GM11168 (cell line): Measurements from ENCODE around the gene ARCN1.

Source experiments
- in situ Hi-C: fragments of 300-500 bp; cut with MboI; formaldehyde crosslinking; loops from one replicate; pipeline ENCODE4 v1.12.0; 2022; ENCODE audit warnings: low sequenced_read_pairs; ENCODE audit not compliant: unreplicated experiment

The ARCN1 gene

DNA sequence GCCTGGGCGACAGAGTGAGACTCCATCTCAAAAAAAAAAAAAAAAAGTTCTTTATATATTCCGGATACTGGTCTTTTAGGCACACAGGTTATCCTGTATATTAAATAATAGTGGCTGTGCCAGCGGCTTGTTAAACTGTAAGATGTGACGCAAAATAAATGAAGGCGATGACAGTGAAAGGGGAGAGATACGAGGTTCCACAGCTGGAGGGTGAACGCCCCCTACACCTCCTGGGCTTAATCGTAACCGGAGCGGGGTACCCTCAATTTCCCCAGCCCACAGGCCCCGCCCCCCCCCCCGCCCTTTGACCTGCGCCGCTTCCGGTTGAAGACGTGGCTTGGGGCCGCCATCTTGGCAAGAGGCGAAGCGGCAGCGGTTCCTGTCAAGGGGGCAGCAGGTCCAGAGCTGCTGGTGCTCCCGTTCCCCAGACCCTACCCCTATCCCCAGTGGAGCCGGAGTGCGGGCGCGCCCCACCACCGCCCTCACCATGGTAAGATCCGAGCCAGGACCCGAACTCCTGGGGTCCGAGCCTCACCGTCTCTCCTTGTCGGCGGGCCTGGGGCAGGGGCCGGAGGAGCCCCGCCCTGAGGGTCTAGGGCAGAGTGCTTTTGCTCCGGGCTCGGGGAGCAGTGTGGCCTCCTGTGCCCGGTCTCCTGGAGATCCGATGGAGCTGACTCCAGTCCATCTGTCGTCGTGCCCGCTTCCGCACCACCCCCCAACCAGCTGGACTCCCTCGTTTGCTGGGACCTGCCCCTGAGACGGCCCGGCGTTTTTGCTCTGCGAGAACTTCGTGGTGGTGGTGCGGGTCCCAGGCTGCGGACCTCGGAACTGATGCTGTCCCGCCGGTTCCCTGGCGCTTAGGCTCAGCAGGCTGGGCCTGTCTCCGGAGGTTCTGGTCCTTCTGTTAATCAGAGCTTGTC, at the start of gene ARCN1:
Gene ARCN1 (plus strand): TSS at position 349 of the 920 bp plus-strand sequence. CDS start 139 bp downstream, at position 488.
- in situ Hi-C loops, result no loop called here

DNA sequence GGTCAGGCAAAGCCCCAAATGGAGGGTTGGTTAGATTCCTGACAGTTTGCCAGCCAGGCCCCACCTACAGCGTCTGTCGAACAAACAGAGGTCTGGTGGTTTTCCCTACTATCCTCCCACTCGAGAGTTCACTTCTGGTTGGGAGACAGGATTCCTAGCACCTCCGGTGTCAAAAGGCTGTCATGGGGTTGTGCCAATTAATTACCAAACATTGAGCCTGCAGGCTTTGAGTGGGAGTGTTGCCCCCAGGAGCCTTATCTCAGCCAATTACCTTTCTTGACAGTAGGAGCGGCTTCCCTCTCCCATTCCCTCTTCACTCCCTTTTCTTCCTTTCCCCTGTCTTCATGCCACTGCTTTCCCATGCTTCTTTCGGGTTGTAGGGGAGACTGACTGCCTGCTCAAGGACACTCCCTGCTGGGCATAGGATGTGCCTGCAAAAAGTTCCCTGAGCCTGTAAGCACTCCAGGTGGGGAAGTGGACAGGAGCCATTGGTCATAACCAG, 49.6 kb upstream of the ARCN1 start:
- in situ Hi-C loops, result no loop called here

DNA sequence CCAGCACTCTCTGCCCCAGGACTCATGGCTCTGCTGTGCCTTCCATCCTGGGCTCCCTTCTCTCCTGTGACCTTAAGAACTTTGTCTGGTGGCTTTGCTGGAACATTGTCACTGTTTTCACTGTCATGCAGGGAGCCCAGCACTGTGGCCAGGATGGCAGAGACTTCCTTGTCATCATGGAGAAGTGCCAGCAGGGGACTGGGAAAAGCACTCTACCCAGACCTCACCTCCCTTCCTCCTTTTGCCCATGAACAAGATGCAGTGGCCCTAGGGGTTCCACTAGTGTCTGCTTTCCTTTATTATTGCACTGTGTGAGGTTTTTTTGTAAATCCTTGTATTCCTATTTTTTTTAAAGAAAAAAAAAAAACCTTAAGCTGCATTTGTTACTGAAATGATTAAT, 47.9 kb upstream of the ARCN1 start:
- in situ Hi-C loops, result no loop called here

DNA sequence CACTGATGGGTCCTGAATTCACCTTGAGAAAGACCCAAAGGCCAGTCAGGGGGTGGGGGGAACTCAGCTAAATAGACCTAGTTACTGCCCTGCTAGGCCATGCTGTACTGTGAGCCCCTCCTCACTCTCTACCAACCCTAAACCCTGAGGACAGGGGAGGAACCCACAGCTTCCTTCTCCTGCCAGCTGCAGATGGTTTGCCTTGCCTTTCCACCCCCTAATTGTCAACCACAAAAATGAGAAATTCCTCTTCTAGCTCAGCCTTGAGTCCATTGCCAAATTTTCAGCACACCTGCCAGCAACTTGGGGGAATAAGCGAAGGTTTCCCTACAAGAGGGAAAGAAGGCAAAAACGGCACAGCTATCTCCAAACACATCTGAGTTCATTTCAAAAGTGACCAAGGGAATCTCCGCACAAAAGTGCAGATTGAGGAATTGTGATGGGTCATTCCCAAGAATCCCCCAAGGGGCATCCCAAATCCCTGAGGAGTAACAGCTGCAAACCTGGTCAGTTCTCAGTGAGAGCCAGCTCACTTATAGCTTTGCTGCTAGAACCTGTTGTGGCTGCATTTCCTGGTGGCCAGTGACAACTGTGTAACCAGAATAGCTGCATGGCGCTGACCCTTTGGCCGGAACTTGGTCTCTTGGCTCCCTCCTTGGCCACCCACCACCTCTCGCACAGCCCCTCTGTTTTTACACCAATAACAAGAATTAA, 47.3 kb upstream of the ARCN1 start:
- in situ Hi-C loops, result no loop called here

DNA sequence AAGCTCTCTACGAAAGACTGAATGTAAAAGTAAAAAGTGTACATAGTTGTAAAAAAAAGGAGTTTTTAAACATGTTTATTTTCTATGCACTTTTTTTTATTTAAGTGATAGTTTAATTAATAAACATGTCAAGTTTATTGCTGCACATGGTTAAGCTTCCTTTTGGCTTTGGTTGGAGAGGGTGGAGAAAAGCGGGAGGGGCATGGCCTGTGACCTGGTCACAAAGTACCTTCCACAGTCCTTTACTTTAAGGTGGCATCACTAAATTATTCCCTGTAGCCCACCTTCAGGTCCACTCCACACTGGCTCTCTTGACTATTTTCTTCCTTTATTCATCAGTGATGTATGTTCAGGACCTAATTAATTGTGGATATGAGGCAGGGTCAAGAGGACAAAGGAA, 45.5 kb upstream of the ARCN1 start:
- in situ Hi-C loops, result no loop called here

DNA sequence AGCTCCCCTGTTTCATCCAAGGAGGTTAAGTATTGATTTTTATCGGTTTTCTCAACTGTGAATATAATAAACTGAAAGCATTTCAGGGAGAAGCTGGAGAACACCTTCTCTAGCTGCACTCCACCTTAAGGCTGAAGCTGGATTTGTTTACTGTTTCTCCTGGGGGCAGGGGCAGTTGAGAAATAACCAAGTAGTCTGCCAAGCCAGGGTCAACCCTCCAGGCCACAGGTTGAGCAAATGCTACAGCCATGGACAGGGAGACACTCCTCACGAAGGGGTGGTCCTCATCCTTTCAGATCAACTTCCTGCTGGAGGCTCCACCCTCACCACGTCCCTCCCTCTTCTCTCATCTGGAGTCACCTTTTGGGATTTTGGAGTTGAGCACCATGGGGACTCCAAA, 45.1 kb upstream of the ARCN1 start, which contains the start of gene TTC36:
Gene TTC36 (plus strand): TSS at position 366 of the 400 bp plus-strand sequence. CDS start 21 bp downstream, at position 387.
- in situ Hi-C loops, result no loop called here

DNA sequence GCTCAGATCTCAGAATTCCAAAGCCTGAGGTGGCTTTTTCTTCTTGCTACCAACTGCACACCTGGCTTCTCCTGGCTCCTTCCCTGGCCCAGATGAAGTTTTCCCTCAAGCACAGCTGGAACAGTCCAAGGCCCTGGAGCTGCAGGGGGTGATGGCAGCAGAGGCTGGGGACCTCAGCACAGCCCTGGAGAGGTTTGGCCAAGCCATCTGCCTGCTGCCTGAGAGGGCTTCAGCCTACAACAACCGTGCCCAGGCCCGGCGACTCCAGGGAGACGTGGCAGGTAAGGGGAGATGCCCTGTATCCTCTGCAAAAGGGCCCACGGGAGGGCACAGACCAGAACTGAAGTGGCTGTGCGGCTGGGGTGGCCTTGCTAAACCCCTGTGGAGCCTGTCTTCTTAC, 43.7 kb upstream of the ARCN1 start:
- in situ Hi-C loops, result no loop called here

DNA sequence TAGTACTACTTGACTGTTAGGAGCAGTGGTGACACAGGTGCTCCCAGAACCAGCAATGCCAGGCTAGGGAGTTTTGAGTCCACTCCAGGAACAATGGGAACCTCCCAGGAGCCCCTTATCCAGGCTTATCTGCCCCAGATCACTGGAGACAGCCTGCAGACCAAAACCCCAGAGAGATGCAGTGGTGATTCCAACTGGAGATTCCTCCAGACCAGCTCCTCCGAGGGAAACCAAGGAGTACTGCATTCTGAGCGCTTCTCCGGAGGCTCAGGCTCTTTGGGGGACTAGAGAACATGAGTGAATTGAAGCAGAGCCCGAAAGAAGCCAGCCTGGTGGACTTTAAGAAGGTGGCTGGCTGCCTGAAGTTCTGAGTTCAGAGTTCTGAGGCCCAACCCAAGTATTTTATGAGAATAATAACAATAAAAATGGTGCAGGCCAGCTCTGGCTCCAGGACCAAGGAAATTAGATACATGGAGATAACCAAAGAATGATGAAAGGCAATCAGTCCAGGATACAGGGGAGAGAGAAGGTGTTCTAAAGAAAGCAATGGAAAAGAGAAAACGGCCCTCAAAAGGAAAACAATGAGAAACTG, 42.5 kb upstream of the ARCN1 start:
- in situ Hi-C loops, result no loop called here

DNA sequence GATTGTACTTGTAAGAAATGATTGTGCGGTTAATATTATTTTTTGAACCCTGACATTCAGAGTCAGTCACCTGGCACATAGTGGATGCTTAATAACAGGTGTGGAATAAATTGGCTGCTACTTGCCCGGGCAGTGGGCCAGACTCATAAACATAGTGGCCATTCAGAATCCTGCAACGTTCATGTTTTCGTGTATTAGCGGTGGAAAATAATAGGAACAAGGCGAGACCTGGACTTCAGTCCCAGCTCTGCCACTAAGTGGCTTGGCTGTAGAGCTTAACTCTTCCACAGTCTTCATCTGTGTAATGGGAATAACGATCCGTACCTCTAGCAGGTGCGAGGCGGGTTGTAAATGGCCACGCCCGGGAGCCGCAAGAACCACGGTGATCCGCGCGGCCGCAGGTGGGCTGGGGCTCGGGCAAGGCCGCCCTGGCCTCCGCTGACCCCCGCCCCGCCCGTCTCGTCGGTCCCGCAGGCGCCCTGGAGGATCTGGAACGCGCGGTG, 42.0 kb upstream of the ARCN1 start:
- in situ Hi-C loops, result no loop called here

DNA sequence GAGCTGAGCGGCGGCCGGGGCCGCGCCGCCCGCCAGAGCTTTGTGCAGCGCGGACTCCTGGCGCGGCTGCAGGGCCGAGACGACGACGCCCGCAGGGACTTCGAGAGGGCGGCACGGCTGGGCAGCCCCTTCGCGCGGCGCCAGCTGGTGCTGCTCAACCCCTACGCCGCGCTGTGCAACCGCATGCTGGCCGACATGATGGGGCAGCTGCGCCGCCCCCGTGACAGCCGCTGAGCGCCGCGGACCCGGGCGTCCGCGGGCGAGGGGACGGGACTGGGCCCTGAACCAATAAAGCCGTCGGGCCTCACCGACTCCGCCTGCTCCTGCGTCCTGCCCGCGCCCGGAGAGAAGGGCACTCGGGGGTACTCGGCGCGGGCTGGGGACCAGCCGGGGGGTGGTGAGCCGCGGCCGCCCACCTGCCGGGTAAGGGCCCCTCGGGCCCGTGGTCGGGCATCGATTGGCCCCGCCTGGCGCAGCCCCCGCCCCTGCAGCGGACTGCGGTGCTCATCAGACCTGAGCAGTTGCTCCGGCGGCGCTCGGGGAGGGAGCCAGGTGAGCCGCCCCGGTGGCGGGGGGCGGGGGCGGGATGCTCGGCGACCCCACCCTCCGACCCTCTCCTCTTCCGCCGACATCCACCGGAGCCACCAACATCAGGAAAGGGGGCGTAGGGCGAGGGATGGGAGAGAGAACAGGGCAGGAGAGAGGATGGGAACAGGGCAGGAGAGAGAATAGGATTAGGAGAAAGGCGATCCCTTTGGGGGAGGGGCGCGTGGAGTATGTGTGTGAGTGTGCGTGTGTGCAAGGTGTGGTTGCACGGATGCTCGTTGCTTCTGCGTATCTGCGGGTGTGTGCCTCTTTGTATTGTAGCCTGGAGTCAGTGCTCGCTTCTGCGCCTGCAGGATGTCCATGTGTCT, 41.3 kb upstream of the ARCN1 start, which contains the start of gene TMEM25:
Gene TMEM25 (plus strand): TSS at position 510 of the 914 bp plus-strand sequence. CDS start 610 bp downstream, outside the sequence.
- in situ Hi-C loops, result no loop called here

DNA sequence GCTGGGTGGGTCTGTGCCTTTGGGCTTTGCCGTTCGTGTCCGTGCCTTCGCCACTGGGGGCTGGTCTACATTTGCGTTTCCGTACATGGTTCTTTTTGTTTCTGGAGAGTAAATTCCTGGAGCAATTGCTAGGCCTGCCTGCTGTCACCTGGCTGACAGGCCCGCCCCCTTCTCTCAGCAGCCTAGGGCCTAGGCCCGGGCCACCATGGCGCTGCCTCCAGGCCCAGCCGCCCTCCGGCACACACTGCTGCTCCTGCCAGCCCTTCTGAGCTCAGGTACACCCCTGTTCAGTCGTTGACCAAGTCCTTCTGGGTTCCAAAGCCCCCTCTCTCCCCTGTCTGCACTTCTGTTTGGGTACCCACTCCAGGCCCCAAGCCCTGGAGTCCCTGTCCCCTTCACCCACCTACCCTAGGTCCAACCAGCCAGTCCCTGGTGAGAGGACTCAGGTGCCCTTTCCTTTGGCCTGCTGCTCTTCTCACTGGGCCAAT, 40.6 kb upstream of the ARCN1 start:
- in situ Hi-C loops, result no loop called here

DNA sequence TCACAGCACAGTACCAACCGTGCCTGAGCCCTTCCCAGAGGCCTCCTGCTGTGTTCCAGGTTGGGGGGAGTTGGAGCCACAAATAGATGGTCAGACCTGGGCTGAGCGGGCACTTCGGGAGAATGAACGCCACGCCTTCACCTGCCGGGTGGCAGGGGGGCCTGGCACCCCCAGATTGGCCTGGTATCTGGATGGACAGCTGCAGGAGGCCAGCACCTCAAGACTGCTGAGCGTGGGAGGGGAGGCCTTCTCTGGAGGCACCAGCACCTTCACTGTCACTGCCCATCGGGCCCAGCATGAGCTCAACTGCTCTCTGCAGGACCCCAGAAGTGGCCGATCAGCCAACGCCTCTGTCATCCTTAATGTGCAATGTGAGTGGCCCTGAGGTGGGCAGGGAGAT, 40.1 kb upstream of the ARCN1 start:
- in situ Hi-C loops, result no loop called here

DNA sequence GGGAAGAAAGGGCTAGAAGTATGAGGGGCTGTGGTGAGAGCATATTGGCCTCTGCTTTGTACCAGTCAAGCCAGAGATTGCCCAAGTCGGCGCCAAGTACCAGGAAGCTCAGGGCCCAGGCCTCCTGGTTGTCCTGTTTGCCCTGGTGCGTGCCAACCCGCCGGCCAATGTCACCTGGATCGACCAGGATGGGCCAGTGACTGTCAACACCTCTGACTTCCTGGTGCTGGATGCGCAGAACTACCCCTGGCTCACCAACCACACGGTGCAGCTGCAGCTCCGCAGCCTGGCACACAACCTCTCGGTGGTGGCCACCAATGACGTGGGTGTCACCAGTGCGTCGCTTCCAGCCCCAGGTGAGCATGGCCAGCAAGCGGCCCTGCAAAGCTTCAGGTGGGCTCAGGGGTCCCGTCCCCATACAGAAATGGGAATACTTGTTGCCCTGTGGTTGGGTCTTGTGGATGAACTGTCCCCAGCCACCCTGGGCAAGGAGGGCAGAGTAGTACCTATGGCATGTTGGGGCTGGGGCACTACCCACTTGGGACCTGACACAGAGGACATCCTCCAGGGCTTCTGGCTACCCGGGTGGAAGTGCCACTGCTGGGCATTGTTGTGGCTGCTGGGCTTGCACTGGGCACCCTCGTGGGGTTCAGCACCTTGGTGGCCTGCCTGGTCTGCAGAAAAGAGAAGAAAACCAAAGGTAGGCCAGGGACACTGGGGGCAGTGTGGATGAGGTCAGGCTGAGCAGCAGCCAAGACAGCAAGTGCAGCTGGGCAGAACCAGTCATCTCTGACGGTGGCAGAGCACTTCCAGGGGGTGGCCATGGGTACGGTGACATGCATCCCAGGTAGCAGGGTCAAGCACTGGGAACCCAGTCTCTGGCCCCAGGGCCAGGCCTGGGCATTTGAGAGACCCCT, 39.1 kb upstream of the ARCN1 start:
- in situ Hi-C loops, result no loop called here

DNA sequence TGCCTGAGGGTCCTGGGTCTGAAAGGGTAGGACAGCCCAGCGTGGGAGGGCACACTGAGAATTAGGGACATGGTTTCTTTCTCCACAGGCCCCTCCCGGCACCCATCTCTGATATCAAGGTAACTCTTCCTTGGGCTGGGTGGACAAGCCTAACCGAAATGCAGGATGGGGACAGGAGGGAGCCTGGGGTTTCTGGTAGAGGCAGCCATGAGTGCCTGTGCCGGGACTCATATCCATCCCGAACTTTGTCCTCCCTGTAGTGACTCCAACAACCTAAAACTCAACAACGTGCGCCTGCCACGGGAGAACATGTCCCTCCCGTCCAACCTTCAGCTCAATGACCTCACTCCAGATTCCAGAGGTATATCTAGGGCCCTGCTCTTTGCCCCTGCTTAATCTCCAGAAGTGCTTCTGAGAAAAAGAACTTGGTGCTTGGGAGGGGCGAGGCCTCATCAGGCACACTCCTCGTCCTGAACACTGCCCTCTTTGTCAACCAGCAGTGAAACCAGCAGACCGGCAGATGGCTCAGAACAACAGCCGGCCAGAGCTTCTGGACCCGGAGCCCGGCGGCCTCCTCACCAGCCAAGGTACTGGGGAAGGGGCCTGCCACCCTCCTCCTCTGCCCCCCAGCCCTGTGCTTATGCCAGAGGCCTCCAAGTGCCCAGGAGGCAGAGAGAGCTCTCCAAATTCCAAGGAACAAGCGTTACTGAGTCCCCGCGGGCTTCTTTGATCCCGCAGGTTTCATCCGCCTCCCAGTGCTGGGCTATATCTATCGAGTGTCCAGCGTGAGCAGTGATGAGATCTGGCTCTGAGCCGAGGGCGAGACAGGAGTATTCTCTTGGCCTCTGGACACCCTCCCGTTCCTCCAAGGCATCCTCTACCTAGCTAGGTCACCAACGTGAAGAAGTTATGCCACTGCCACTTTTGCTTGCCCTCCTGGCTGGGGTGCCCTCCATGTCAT, 38.2 kb upstream of the ARCN1 start:
- in situ Hi-C loops, result no loop called here

DNA sequence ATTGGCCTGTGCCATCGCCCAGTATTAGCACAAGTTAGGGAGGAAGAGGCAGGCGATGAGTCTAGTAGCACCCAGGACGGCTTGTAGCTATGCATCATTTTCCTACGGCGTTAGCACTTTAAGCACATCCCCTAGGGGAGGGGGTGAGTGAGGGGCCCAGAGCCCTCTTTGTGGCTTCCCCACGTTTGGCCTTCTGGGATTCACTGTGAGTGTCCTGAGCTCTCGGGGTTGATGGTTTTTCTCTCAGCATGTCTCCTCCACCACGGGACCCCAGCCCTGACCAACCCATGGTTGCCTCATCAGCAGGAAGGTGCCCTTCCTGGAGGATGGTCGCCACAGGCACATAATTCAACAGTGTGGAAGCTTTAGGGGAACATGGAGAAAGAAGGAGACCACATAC, 36.9 kb upstream of the ARCN1 start:
- in situ Hi-C loops, result no loop called here

DNA sequence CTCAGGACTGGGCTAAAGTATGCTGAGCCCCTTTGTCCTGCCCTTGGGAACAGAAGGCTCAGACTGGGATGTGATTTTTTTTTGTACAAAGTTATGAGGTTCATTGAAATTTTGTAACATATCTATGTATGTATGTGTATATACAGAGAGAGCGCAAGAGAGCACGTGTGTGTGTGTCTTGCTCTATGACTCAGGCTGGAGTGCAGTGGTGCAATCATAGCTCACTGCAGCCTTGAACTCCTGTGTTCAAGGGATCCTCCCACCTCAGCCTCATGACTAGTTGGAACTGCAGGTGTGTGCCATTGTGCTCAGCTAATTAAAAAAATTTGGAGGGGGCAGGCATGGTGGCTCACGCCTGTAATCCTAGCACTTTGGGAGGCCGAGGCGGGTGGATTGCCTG, 35.5 kb upstream of the ARCN1 start:
- in situ Hi-C loops, result no loop called here

DNA sequence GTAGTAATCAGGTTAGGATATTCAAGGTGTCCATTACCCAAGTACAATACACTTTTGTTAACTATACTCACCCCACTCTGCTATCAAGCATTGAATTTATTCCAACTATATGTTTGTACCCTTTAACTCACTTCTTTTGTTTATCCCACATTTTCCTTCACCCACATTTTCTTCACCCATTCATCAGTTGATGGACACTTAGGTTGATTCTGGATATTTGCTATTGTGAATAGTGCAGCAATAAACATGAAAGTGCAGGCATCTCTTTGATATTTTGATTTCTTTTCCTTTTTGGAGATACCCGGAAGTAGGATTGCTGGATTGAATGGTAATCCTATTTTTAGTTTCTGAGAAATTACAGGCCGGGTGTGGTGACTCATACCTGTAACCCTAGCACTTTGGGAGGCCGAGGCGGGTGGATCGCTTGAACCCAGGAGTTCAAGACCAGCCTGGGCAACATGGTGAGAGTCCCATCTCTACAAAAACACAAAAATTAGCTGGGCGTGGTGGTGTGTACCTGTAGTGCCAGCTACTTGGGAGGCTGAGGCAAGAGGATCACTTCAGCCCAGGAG, 34.7 kb upstream of the ARCN1 start:
- in situ Hi-C loops, result no loop called here
